ENCODE results near the gene TRPM3. TPM values are rescaled to one million over a fixed set of nuclear protein-coding genes. Genes with fewer than 3 reads are reported as not detected.

Gene TRPM3
- total and polyA plus RNA-seq, 2 of the 8 experiments (the other 6 are each of a cell fraction or from before 2014, with no cell fraction given): 2.4 to 10.9 TPM

DNA sequence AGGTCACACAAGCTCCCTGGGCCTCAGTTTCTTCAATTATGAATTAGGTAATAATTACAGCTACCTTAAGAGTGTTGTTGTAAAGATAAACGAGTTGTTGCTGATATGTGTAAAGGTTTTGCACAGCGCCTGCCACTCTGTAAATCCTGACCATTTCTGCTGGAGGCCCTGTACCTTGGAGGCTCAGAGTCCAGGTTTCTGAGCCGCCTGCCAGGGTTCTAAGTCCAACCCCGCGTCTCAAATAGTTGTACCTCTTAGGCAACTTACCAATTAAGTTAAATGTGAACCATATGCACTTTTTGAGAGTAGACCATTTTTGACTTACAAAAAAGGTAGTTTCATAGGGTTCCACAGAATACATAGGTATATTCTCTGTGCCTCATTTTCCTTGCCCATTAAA lies 550.2 kb downstream of the TRPM3 start:
- Histone ChIP-seq H2BK5ac (ENCODE audit: low read depth, low read length) (no peak overlapping the region), H3K9me3 (ENCODE audit: insufficient read depth in 2 of 2, low read depth in 1 of 2, low read length in 1 of 2) (no peaks in the 10 kb centered on the region), H2BK120ac (replicated peaks; ENCODE audit: low read depth, low read length) (no peak overlapping the region), H2AK5ac (ENCODE audit: low read depth, low read length) (no peak overlapping the region), H4K20me1 (replicated peaks in 1 of 2; ENCODE audit: control insufficient read depth in 1 of 2, insufficient read depth in 2 of 2, low read length in 2 of 2) (no peaks in the 10 kb centered on the region), H3K56ac (replicated peaks; ENCODE audit: insufficient read length, low read depth, low read length) (no peak overlapping the region), H3K4me3 (ENCODE audit: extremely low read depth in 1 of 4, insufficient read depth in 2 of 4, low read depth in 3 of 4, low read length in 4 of 4) (no peak overlapping the region), H2AFZ (ENCODE audit: low read length) (no peak overlapping the region), H3K79me1 (ENCODE audit: low read depth, low read length) (no peaks in the 10 kb centered on the region), H3K4ac (replicated peaks; ENCODE audit: insufficient read length, low read depth, low read length) (no peak overlapping the region), H3K4me1 (replicated peaks in 1 of 4; ENCODE audit: control insufficient read depth in 3 of 4, insufficient read depth in 4 of 4, low read length in 3 of 4) (peaks cover 3 to 8% (median 6%) of the 10 kb centered on the region in 4 experiments; a peak in 6 of 7 replicates), H2BK20ac (ENCODE audit: low read length) (no peak overlapping the region), H3K23ac (ENCODE audit: insufficient read length) (no peak overlapping the region), H4K5ac (ENCODE audit: insufficient read length, low read depth, low read length) (no peak overlapping the region), H2BK15ac (ENCODE audit: low read length) (no peak overlapping the region), H3K27me3 (replicated peaks in 1 of 4; ENCODE audit: control insufficient read depth in 3 of 4, extremely low read depth in 1 of 4, insufficient read depth in 3 of 4, low read length in 3 of 4) (no peaks in the 10 kb centered on the region; a peak in 1 of 7 replicates), H3K9ac (replicated peaks in 1 of 4; ENCODE audit: extremely low read depth in 1 of 4, low read depth in 3 of 4, low read length in 3 of 4) (no peak overlapping the region), H3K23me2 (ENCODE audit: low read depth, low read length) (peaks cover 3% of the 10 kb centered on the region; the same call in 1 of the 2 replicates), H3K4me2 (ENCODE audit: insufficient read depth in 1 of 2, low read depth in 2 of 2, low read length in 2 of 2) (no peak overlapping the region), H3K18ac (ENCODE audit: extremely low read depth, low read length) (no peak overlapping the region), H3K36me3 (ENCODE audit: control insufficient read depth in 2 of 4, insufficient read depth in 4 of 4, low read length in 3 of 4) (no peaks in the 10 kb centered on the region), H3K27ac (ENCODE audit: low read depth, low read length) (no peak overlapping the region), H4K91ac (replicated peaks; ENCODE audit: insufficient read length, low read length) (no peak overlapping the region), H3K79me2 (ENCODE audit: control insufficient read depth in 1 of 2, insufficient read depth in 2 of 2, low read length in 2 of 2) (no peaks in the 10 kb centered on the region), H3K14ac (ENCODE audit: insufficient read length) (no peak overlapping the region), H4K8ac (ENCODE audit: extremely low read depth, insufficient read depth, low read length) (no peak overlapping the region), H2BK12ac (ENCODE audit: low read depth, low read length) (no peak overlapping the region)
- 93% methylated on average over 5 of the region's 5 CpGs; no CpG with 5 or more reads in 1 of the 2 experiments for WGBS, 2 experiments (ENCODE audit: extremely low coverage in 1 of 2, insufficient coverage in 1 of 2, insufficient read length in 1 of 2, insufficient replicate concordance in 2 of 2, low coverage in 1 of 2, low lambda C conversion rate in 2 of 2, missing lambda C conversion rate in 1 of 2)
- POLR2A ChIA-PET (ENCODE audit: partially characterized antibody): interaction anchor here (0.9 kb wide), 1 partner anchor 11 kb away, joined by 4 read pairs; no protein-coding TSS in a partner anchor
- FAIRE-seq: no peak
- CTCF ChIA-PET (ENCODE audit: partially characterized antibody): no interaction called here
- TF ChIP-seq JUN (IDR thresholded peaks at IDR 0.05; ENCODE audit: low read depth, low read length) (no peak), EZH2 (IDR thresholded peaks at IDR 0.05; ENCODE audit: low read depth, low read length, severe bottlenecking) (no peak), CREB1 (IDR thresholded peaks at IDR 0.05) (no peak)
- DNase-seq (ENCODE audit: low read depth in 1 of 2, low spot score in 2 of 2): no peak

Data from H1 (cell line).